ENCODE results near the gene RBM26.

RBM26 gene

DNA sequence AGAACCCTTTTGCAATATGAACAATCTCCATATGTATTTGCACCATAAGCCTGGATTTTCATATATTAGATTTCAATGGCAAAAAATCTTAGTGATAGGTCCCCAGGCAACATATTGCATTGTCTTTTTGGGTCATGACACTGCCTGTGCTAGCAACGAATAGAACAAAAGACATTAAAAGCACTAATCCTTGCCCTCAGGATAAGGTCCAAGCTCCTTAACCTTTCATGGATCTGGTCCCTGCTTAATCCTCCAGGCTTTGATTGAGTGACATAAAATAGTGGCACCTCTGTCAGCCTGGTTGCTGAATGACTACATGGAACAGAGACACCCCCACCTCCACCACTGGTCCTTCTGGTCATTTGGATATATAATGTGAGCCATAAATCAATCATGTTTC lies 134.4 kb downstream of the RBM26 start:
- Histone ChIP-seq H3K27me3 (replicated peaks; ENCODE audit: control insufficient read depth, insufficient read depth, low read length) (no peaks in the 10 kb centered on the region), H3K4me3 (replicated peaks; ENCODE audit: low read depth, low read length) (no peak overlapping the region), H3K36me3 (ENCODE audit: control insufficient read depth, insufficient read depth, low read length) (no peaks in the 10 kb centered on the region)
- TF ChIP-seq, protein P1, sequence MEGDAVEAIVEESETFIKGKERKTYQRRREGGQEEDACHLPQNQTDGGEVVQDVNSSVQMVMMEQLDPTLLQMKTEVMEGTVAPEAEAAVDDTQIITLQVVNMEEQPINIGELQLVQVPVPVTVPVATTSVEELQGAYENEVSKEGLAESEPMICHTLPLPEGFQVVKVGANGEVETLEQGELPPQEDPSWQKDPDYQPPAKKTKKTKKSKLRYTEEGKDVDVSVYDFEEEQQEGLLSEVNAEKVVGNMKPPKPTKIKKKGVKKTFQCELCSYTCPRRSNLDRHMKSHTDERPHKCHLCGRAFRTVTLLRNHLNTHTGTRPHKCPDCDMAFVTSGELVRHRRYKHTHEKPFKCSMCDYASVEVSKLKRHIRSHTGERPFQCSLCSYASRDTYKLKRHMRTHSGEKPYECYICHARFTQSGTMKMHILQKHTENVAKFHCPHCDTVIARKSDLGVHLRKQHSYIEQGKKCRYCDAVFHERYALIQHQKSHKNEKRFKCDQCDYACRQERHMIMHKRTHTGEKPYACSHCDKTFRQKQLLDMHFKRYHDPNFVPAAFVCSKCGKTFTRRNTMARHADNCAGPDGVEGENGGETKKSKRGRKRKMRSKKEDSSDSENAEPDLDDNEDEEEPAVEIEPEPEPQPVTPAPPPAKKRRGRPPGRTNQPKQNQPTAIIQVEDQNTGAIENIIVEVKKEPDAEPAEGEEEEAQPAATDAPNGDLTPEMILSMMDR (IDR thresholded peaks at IDR 0.05; ENCODE audit: insufficient read depth, low read length, poor library complexity, severe bottlenecking), result no peak
- no peak for DNase-seq (ENCODE audit: extremely low read depth, insufficient read length)

DNA sequence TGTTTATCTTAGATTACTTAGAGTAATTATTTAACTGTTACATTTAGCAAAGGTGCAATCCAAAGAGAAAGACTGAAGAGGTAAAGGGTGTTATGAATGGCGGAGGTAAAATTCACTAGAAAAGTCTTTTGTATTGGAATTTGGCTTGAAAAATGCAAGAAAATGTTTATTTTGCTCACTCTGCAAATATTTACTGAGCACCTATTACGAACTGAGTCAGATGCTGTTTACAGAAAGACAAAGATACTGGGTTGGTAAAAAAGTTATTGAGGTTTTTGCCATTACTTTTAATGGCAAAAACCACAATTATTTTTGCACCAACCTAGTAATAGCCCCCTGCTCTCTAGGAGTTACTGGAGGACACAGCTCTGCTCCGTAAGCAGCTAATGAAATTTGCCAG lies 135.2 kb downstream of the RBM26 start:
- Histone ChIP-seq H3K27me3 (replicated peaks; ENCODE audit: control insufficient read depth, insufficient read depth, low read length) (no peaks in the 10 kb centered on the region), H3K36me3 (ENCODE audit: control insufficient read depth, insufficient read depth, low read length) (no peaks in the 10 kb centered on the region), H3K4me3 (replicated peaks; ENCODE audit: low read depth, low read length) (no peak overlapping the region)
- no peak for DNase-seq (ENCODE audit: extremely low read depth, insufficient read length)
- TF ChIP-seq, protein P1 (IDR thresholded peaks at IDR 0.05; ENCODE audit: insufficient read depth, low read length, poor library complexity, severe bottlenecking), result no peak
